HG03575 (cell line): ENCODE data around the gene MUC4.

ENCODE experiments used
- ATAC-seq: cut with Tn5 transposase; IDR thresholded peaks from one replicate; pipeline ENCODE4 v1.9.1; 2021; ENCODE audit not compliant: unreplicated experiment, insufficient number of reproducible peaks, low FRiP score; ENCODE audit errors: extremely low read depth

MUC4 gene, protein sequence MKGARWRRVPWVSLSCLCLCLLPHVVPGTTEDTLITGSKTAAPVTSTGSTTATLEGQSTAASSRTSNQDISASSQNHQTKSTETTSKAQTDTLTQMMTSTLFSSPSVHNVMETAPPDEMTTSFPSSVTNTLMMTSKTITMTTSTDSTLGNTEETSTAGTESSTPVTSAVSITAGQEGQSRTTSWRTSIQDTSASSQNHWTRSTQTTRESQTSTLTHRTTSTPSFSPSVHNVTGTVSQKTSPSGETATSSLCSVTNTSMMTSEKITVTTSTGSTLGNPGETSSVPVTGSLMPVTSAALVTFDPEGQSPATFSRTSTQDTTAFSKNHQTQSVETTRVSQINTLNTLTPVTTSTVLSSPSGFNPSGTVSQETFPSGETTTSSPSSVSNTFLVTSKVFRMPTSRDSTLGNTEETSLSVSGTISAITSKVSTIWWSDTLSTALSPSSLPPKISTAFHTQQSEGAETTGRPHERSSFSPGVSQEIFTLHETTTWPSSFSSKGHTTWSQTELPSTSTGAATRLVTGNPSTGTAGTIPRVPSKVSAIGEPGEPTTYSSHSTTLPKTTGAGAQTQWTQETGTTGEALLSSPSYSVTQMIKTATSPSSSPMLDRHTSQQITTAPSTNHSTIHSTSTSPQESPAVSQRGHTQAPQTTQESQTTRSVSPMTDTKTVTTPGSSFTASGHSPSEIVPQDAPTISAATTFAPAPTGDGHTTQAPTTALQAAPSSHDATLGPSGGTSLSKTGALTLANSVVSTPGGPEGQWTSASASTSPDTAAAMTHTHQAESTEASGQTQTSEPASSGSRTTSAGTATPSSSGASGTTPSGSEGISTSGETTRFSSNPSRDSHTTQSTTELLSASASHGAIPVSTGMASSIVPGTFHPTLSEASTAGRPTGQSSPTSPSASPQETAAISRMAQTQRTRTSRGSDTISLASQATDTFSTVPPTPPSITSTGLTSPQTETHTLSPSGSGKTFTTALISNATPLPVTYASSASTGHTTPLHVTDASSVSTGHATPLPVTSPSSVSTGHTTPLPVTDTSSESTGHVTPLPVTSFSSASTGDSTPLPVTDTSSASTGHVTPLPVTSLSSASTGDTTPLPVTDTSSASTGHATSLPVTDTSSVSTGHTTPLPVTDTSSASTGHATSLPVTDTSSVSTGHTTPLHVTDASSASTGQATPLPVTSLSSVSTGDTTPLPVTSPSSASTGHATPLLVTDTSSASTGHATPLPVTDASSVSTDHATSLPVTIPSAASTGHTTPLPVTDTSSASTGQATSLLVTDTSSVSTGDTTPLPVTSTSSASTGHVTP (N-terminal part only)

DNA sequence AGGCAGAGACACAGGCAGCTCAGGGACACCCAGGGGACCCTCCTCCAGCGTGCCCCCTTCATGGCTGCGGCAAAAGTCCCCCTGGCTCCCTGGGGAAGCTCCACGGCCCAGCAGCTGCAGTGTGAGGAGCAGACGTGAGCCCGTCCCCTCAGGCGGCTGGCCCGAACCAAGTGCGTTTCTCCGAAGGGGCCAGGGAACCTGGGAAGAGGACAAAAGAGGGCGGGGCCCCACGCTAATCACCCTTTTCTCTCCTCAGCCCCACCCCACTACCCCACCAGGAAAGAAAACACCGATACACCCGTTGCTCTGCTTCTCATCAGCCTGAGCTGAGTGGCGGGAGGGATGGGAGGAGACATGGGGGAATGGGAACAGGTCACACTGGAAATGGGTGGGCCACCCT lies at the start of gene MUC4:
TSS of gene MUC4 (minus strand) at position 174 of the 400 bp plus-strand sequence. CDS start at position 62, 112 bp downstream.
- no peak for ATAC-seq

DNA sequence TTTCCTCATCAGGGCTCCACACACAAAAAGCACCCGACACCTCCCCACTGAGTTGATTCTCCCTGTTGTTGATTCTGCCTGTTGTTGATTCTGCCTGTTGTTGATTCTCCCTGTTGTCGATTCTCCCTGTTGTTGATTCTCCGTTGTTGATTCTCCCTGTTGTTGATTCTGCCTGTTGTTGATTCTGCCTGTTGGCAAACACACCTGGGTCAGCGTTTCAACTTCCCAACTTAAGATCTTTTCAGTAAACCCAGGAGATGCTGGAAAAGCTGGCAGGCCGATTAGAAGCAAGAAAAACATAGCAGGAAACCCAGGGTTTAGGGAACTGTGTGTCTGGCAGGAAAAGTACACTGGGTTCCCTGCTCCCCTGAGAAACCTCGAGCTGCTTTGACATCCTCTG lies 48.7 kb upstream of the MUC4 start:
- ATAC-seq, result no peak

DNA sequence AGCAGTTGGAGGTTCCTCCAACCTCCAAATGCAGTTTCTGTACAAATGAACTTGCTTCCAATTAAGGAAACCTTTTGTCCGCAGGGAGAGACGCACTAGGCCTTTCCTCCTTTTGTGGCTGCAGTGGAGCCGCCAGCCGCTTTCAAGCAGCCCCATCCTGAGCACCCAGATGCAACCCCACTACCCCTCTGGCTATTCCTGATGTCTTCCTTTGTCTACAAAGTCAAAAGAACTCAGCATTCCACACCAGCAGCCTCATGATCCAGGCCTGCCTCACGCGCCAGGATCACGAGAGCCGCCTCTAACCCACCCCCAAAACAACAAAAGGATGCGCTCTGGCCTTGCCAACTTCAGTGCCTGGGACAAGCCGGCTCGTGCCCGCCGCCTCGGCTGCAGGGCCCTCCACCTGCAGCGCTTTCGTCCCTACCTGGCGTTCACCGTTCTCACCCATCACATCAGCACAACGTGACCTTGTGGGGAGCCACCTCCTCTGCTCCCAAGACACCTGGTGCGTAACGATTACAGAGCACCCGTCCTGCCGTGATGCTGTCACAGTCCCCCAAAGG lies 48.2 kb upstream of the MUC4 start:
- no peak for ATAC-seq

DNA sequence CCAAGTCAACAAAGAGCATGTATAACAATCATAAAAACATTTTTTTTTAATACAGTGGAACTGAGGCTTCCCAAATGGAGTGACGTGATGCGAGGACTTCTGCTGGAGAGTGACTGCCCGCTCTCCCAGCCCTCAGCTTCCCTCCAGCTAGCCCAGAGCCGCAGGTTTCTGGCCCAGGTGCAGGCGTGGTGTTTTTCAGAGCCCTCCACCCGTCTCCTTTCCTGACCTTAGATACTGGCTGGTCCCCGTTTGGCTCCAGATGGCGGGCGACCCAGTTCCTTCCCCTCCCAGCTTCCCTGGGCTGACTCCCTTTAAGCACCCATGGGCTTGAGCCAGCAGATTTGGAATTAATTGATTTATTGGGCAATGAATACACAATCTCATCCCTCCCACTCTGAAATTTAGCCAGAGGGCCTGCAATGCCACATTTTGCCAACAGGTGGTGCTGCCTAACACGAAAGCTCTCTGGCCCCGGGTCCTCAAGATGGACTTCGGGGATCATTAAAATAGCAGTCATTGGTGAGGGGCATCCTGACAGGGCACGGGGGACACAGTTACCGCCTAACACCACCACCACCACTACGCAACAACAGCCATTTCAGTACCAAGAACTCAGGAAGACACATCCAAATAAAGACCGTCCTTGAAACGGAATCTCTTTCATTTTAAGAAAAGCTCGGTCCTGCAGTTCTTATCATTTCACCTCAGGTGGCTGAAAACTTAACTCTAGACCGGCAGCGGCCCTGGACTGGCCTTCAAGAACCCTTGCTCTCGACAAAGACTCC lies 47.5 kb upstream of the MUC4 start:
- ATAC-seq, result no peak

DNA sequence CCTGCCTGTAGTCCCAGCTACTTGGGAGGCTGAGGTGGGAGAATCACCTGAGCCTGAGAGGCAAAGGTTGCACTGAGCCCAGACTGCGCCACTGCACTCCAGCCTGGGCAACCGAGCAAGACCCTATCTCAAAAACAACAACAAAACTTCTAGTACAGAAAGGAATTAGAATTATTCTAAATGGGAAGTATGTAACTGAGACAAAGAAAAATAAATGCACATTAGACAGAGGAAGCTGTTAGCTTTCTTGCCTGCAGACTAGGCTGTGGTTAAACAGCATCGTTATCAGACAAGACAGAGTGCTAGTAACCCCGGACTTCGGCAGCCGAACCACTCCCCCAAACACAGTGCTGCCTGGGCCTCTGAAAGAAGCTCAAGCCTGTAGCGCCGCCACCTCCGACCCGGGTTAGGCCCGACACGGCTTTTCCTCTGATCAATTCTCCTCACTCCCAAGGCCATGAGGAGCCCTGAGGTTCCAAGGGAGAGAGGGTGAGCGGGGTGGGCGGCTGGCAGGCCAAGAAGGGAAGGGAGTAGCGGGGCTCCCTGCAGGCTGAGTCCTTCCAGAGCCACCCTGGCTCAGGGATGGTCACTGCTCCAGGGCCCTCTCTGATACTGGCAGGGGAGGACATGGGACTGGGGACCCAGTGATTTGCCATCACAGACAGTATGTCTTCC lies 44.8 kb upstream of the MUC4 start:
- ATAC-seq, result no peak

DNA sequence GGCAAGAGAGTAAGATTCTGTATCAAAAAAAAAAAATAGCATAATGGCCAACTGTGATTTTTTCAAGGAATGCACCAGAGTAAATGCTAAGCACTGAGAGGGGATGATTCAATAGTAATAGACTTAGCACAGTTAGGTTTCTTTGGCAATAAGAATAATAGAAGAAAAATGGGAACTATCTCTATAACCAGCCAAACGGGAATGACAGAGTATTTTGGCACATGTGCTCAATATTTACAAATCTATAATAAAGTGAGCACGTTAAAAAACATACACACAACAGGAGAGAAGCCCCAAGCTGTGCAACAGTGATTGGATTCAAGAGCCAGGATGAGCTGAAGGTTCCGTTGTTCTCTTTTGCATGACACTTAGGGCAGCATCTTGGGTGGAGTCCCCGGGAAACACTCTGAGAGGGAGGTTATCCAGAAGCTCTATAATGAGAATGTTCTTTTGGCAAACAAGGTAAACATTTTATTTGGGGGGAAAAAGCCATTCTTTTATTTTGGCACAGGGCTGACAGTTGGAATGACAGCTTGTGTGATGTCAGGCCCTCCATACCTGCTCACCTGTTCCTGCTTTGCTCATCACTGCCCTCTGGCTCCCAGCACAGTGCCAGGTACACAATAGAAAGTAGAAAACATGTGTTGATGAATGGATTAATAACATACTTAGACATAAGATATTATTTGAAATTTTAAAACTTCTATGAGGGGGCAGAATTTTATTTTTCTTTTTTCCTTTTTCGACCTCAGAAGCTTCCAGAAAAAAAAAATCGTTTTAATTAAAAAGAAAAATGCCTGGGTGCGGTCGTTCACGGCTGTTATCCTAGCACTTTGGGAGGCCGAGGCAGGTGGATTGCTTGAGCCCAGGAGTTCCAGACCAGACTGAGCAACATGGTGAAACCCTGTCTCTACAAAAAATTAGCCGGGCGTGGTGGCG lies 44.0 kb upstream of the MUC4 start:
- ATAC-seq, result no peak

DNA sequence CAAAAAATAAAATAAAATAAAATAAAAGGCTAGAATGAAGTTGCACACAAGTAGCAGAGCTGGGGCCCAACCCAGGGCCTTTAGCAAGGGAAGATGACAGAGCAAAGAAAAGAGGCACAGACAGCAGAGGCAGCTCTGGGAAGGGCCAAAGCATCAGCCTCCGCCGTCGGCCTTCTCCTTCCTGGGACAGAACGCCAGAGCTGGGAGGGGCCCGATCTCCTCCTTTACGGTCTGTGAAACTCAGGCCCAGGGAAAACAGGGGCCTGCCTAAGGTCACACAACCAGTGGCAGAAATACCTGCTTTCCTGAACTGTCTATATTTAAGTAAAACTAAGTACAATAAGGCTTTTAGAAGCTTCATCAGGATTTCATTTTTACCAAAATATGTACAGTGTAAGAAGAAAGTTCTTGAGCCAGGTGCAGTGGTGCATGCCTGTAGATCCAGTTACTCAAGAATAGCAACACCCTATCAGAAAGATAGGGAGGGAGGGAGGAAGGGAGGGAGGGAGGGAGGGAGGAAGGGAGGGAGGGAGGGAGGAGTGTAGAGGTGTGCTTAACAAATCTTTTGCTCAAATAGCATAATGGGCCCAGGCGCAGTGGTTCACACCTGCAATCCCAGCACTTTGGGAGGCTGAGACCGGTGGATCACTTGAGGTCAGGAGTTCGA lies 43.0 kb upstream of the MUC4 start:
- no peak for ATAC-seq

DNA sequence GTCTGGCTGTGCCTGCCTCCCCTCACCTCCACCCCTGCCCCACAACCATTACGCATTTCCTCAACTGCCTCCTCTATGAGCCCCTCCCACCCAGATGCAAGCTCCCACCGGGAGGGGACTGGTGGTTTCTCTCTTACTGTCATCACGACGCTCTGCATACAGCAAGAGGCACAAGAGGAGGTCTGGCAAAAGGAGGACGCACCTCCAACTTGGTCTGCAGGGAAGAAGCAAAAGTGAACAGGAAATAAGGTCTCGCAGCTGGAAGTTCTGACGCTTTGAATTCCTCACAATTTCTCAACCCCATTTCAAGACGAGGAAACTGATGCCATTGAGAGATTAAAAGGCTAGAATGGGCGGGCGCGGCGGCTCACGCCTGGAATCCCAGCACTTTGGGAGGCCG lies 42.3 kb upstream of the MUC4 start:
- ATAC-seq, result no peak

DNA sequence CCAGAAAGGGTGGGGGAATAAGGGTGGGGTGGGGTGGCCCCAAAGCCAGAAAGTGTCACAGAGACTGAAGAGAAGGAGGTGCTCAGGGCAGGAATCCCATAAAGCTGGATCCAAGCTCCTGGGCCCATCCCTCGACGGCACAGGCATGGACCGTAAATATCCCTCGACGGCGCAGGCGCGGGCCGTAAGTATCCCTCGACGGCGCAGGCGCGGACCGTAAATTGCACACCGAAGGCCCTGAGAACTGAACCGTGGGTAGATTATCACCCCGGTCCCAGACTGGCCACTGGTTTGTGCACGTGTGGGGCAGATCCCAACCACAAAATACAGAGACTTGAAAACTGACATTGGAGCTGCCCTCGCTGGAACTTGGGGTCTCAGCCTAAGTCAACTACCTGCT lies 41.3 kb upstream of the MUC4 start:
- no peak for ATAC-seq

DNA sequence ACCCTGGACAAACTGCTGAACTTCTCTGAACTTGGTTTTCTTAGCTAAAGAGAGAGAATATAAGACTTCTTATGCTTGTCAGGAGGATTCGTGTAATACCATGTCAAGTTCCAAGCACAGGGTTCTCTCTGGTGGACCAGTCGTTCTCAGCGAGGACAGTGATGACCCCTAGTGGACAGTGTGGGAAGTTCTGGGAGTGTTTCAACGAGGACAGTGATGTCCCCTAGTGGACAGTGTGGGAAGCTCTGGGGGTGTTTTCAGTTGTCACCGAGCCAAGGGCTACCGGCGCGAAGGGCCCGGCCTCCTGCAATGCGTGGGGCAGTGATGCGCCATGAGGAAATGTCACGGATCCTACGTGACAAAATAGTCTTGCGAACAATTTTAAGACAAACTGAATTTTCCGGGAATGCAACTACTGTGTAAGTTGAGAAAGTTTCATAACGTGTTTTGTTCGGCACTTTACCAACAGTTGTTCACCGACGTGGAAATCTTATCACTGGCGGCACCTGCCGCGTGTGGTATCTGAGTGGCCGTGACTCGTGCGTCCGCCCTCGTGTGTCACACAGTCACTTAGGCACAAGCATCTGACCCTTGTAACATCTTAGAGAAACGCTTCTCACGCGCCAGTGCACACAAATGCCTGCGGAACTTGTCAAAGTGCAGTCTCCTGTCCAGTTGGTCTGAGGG lies 39.3 kb upstream of the MUC4 start:
- no peak for ATAC-seq

DNA sequence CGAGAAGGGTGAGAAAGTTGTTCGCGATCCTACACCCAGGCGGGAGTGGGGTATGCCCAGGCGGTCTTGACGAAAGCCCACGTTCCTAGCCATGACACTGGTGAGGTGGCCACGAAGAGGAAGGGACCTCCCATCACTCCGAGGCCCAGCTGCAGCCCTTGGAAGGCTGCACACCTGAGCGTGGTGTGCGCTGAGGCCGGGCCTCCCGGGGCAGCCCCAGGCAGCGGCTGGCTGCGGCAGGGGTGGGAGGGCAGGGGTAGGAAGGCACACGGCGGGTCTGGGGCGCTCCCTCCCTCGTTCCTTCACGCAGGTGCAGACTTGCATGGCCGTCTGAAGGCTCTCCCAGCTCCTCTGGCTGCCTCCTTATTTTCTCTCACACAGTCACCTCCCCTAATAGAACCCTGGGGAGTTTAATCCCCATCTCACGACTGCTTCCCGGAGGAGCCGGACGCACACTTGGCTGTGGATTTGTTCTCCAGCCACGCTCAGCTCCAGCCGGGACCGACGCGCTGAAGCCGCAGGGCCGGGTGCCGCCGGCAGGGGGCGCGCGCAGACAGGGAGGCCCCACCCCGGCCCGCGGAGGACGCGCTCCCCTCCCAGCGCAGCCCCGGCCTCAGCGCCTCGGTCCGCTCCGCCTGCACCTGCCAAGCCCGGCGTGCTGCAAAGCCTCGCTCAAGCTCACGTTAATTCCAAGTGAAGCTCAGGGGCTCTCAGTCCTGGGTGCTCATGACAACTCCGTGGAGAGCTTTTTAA lies 37.8 kb upstream of the MUC4 start:
- ATAC-seq, result no peak

DNA sequence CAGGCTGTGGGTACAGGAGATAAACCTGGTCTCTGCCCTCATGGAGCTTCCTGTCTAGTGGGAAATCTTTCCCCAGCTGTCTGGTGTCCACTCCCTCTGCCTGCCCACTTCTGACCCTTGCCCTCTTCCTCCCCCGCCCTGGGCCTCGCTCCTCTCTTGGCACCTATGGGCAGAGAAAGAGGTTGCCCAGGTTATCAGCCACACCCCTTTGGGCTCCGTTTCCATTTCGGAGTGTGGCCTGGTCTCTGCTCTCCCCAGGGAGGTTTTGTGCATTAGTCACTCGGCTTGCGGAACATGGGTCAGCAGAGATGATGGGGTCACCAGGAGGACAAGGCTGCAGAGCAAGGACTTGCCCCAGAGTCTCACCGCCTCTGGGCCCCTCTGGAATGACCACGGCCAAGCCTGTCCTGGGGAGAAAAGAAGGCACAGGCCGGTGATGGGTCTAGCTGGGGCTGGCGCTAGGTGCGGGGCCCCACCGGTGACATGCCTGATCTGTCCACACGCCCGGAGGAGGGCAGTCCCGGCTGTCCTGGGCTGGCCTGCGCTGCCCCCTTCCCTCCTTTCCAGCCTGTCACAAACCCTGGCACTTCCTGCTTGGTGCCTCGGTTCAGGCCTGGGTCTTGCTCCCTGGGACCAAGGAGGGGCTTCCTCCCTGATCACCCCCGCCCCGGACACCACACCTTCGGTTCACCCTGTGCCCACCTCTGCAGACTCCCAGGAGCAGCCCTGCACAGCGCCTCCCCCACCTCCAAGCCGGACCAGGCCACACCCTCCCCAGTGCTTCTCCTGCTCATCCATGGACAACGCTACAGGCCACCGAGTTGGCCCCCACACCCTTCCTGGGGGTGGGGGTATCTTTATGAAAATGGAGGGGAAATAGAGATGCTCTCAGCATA lies 35.6 kb upstream of the MUC4 start:
- ATAC-seq, result no peak

DNA sequence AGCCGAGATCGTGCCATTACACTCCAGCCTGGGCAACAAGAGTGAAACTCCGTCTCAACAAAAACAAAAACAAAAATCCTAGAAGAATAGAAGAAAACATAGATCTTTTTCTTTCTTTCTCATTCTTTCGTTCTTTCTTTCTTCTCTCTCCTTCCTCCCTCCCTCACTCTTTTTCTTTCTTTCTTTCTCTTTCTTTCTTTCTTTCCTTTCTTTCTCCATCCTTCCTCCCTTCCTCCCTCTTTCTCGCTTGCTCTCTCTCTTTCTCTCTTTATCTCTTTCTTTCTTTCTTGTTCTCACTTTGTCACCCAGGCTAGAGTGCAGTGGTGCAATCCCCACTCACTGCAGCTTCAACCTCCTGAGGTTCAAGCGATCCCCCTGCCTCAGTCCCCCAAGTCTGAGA lies 33.8 kb upstream of the MUC4 start:
- ATAC-seq, result no peak

DNA sequence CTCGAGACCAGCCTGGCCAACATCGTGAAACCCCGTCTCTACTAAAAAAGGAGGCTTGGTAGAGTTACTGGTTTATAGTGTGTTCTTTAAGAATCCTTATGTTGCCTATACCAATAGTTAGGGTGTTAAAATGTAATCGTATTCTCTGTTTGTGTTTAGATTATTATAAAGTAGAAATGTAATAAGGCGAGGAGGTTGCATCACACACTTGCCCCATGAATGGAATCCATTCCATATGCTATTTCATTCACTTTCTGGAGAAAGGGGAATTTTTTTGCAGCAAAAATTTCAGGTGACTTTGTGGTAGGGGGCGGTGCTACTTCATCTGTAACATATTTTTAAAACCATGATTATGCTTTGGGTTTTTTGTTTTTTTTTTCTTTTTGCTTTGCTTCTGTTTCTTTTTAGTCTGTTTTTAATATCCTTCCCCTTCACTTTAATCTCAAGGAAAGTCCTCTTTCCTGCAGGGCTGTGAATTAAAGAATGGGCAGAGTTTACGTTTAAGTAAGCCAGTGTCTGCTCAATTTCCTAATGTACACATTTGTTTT lies 33.0 kb upstream of the MUC4 start:
- no peak for ATAC-seq
